ENCODE measurements around the gene PREX1.

The PREX1 gene

DNA sequence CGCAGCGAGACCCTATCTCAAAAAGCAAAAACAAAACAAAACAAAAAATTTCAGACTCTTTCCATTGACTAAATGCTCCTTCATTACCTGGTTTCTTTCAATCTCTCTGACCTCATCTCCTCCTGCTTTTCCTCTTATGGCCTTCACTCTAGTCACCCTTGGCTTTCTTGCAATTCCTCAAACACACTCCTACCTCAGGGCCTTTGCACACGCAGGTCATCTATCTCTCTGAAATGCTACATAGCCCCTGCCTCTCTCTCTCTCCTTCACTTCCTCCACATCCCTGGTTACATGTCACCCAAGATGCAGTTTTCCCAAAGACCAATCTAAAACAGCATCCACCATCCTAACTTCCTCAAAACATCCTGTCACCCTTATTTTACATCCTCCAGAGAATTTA, 96.8 kb downstream of the PREX1 start:
- H3K4me3 ChIP-seq (ENCODE audit: low read depth, low read length): no peak overlapping the region
- no peaks in the 10 kb centered on the region for H3K9me3 ChIP-seq (ENCODE audit: control insufficient read depth, insufficient read depth, low read depth, low read length)
- no peaks in the 10 kb centered on the region for H3K27me3 ChIP-seq (ENCODE audit: control insufficient read depth, insufficient read depth, low read length)
- no peak overlapping the region for H3K9ac ChIP-seq (ENCODE audit: low read length)
- no peaks in the 10 kb centered on the region for H3K4me1 ChIP-seq (ENCODE audit: control insufficient read depth, insufficient read depth, low read length)
- no peaks in the 10 kb centered on the region; the same call in 1 of the 2 replicates for H3K36me3 ChIP-seq (ENCODE audit: control insufficient read depth, insufficient read depth, low read length)
- H3K27ac ChIP-seq (ENCODE audit: low read depth, low read length): no peak overlapping the region

DNA sequence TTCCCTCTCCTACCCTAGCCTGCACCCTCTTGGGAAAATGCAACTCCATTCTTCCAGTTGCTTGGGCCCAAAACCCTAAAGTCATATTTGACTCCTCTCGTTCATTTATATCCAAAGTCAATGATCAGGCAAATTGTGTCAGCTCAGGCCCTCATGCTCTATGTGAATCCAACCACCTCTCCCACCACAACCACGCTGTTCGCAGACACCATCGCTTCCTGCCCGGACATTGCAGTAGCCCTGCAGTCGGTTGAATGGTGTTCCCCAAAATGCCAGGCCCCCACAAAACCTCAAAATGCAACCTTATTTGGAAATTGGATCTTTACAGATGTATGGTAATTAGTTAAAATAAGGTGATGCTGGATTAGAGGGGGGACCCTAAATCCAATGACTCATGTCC, 98.3 kb downstream of the PREX1 start:
- Histone ChIP-seq H3K9ac (ENCODE audit: low read length) (no peak overlapping the region), H3K36me3 (ENCODE audit: control insufficient read depth, insufficient read depth, low read length) (no peaks in the 10 kb centered on the region; the same call in 1 of the 2 replicates), H3K9me3 (ENCODE audit: control insufficient read depth, insufficient read depth, low read depth, low read length) (no peaks in the 10 kb centered on the region), H3K4me3 (ENCODE audit: low read depth, low read length) (no peak overlapping the region), H3K4me1 (ENCODE audit: control insufficient read depth, insufficient read depth, low read length) (no peaks in the 10 kb centered on the region), H3K27me3 (ENCODE audit: control insufficient read depth, insufficient read depth, low read length) (no peaks in the 10 kb centered on the region), H3K27ac (ENCODE audit: low read depth, low read length) (no peak overlapping the region)

DNA sequence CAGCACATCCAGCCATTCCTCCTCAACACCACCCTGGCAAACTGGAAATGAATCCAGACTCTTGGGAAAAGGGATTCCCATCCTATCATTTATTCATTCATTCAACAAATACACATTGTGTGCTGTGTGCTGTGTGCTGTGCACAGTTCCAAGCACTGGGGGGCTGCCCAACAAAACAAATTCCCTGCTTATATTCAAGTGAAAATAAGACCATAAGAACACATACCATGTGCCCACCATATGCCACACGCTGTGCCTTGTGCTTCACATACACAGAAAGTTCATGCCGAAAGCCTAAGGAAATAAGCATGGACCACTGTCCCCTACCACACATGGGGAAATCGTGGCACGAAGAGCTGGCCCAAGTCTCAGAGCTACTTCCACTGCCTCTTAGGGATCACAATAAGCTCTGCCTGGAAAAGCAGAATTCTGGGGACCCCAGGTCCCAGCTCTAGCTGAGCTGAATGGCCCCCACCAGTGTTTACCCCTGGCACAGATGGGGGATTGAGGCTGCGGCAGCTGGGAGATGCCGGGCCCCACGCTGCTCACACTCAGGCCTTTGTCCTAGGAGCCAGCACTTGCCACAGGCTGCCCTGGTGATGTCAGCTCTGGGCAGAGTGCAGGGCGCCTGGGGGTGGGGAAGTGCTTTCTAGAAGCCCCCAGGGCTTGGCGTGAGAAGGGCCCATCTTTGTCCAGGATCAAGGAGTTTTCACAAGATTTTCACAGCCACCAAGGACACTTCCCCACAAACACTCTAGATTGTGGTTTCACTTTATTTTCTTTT, 99.6 kb downstream of the PREX1 start:
- Histone ChIP-seq H3K27me3 (ENCODE audit: control insufficient read depth, insufficient read depth, low read length) (no peaks in the 10 kb centered on the region), H3K9me3 (ENCODE audit: control insufficient read depth, insufficient read depth, low read depth, low read length) (no peaks in the 10 kb centered on the region), H3K4me3 (ENCODE audit: low read depth, low read length) (no peak overlapping the region), H3K27ac (ENCODE audit: low read depth, low read length) (no peak overlapping the region), H3K9ac (ENCODE audit: low read length) (no peak overlapping the region), H3K36me3 (ENCODE audit: control insufficient read depth, insufficient read depth, low read length) (no peaks in the 10 kb centered on the region; the same call in 1 of the 2 replicates), H3K4me1 (ENCODE audit: control insufficient read depth, insufficient read depth, low read length) (peaks cover 7% of the 10 kb centered on the region; the same call in 1 of the 2 replicates)

DNA sequence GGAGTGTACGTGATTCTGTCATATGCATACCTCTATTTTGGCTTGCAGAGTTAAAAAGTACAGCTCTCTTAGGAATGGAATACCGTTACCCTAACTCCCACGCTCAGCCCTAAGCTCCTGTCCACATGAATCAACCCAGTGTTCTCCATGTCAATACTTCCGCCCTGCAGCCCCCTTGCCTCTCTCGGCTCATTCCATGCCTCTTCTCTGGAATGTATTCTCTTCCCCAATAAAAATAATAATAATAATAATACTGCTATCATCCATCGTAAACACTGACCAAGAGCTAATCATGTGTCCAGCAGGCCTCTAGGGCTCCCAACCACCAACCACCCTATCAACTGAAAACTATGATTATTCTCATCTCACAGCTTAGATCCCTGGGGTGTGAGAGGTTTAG, 100.6 kb downstream of the PREX1 start:
- Histone ChIP-seq H3K27me3 (ENCODE audit: control insufficient read depth, insufficient read depth, low read length) (no peaks in the 10 kb centered on the region), H3K4me1 (ENCODE audit: control insufficient read depth, insufficient read depth, low read length) (peaks cover 8% of the 10 kb centered on the region; the same call in 1 of the 2 replicates), H3K36me3 (ENCODE audit: control insufficient read depth, insufficient read depth, low read length) (no peaks in the 10 kb centered on the region; the same call in 1 of the 2 replicates)

DNA sequence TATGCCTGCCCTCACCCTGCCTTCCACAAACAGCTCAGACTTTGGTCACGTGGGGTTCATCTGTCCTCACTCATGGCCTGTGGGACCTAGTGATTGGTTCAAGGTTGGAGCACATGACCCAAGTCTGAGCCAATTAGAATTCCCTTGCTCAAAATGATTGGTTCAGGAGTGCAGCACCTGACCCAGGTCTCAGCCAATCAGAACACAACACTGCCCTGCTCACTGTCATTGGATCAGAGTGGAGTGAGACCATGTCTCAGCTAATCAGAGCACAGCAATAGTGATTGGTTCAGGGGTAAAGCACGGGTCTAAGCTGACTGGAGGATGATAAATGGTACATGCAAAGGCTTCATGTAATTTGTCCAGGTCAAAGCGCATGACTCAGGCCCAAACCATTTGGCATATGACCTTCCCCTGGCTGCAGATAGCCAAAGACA, 102.2 kb downstream of the PREX1 start:
- H3K36me3 ChIP-seq (ENCODE audit: control insufficient read depth, insufficient read depth, low read length): no peaks in the 10 kb centered on the region; the same call in 1 of the 2 replicates
- H3K4me3 ChIP-seq (ENCODE audit: low read depth, low read length): no peak overlapping the region
- no peaks in the 10 kb centered on the region for H3K27me3 ChIP-seq (ENCODE audit: control insufficient read depth, insufficient read depth, low read length)
- no peak overlapping the region for H3K9ac ChIP-seq (ENCODE audit: low read length)
- H3K4me1 ChIP-seq (ENCODE audit: control insufficient read depth, insufficient read depth, low read length): peaks cover 8% of the 10 kb centered on the region; the same call in 1 of the 2 replicates
- H3K9me3 ChIP-seq (ENCODE audit: control insufficient read depth, insufficient read depth, low read depth, low read length): no peaks in the 10 kb centered on the region
- no peak overlapping the region for H3K27ac ChIP-seq (ENCODE audit: low read depth, low read length)

More for the DNA sequence above, 100.6 kb downstream of the PREX1 start:
- H3K4me3 ChIP-seq (ENCODE audit: low read depth, low read length): no peak overlapping the region
- H3K9ac ChIP-seq (ENCODE audit: low read length): no peak overlapping the region
- H3K27ac ChIP-seq (ENCODE audit: low read depth, low read length): no peak overlapping the region
- no peaks in the 10 kb centered on the region for H3K9me3 ChIP-seq (ENCODE audit: control insufficient read depth, insufficient read depth, low read depth, low read length)

DNA sequence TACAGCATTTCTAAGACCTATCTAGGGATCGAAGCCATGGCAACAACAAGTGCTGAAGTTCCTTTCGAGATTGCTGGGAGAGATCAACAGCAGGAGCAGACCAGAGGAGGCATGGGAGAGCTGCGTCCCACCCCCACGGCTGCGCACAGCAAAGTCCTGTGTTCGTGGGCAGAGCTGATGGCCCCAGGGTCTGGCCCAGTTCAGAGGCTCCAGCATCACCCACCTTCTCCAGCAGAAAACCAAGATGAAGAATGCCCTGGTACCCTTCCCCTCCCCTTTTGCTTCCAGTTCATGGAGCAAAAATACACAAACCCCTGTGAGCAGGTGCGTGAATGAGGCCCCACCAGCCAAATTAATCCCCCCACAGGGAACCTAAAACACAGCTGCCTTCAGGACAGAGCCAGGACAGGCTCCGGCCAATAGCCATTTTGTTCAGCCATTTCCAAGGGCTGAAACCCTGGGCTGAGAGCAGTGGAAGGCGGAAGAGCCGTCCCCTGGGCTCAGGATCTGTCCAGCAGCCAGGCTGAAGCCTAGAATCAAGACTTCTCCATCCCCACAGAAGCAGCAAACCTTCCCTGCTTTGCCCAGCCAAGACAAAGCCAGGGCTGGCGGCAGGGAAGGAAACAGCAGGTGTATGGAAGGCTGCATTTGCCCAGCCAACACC, 102.8 kb downstream of the PREX1 start:
- Histone ChIP-seq H3K27me3 (ENCODE audit: control insufficient read depth, insufficient read depth, low read length) (no peaks in the 10 kb centered on the region), H3K4me3 (ENCODE audit: low read depth, low read length) (no peak overlapping the region), H3K36me3 (ENCODE audit: control insufficient read depth, insufficient read depth, low read length) (no peaks in the 10 kb centered on the region; the same call in 1 of the 2 replicates), H3K9ac (ENCODE audit: low read length) (no peak overlapping the region), H3K27ac (ENCODE audit: low read depth, low read length) (no peak overlapping the region), H3K9me3 (ENCODE audit: control insufficient read depth, insufficient read depth, low read depth, low read length) (no peaks in the 10 kb centered on the region), H3K4me1 (ENCODE audit: control insufficient read depth, insufficient read depth, low read length) (peaks cover 8% of the 10 kb centered on the region; the same call in 1 of the 2 replicates)

DNA sequence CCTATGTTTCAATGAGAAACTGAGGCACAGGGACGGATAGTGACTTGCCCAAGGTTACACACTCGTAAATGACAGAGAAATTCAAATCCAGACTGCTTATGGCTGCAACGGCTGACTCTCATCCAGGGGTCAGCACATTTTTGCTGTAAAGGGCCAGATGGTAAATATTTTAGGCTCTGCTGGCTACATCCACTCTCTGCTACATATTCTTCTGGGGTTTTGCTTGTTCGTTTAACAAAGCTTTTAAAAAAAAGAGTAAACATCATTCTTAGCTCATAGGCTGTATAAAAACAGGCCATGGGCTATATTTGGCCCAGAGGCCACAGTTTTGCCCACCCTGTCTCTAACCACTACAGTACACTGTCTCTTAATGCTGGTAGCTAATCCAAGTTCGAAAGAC, 103.4 kb downstream of the PREX1 start:
- peaks cover 8% of the 10 kb centered on the region; the same call in 1 of the 2 replicates for H3K4me1 ChIP-seq (ENCODE audit: control insufficient read depth, insufficient read depth, low read length)

DNA sequence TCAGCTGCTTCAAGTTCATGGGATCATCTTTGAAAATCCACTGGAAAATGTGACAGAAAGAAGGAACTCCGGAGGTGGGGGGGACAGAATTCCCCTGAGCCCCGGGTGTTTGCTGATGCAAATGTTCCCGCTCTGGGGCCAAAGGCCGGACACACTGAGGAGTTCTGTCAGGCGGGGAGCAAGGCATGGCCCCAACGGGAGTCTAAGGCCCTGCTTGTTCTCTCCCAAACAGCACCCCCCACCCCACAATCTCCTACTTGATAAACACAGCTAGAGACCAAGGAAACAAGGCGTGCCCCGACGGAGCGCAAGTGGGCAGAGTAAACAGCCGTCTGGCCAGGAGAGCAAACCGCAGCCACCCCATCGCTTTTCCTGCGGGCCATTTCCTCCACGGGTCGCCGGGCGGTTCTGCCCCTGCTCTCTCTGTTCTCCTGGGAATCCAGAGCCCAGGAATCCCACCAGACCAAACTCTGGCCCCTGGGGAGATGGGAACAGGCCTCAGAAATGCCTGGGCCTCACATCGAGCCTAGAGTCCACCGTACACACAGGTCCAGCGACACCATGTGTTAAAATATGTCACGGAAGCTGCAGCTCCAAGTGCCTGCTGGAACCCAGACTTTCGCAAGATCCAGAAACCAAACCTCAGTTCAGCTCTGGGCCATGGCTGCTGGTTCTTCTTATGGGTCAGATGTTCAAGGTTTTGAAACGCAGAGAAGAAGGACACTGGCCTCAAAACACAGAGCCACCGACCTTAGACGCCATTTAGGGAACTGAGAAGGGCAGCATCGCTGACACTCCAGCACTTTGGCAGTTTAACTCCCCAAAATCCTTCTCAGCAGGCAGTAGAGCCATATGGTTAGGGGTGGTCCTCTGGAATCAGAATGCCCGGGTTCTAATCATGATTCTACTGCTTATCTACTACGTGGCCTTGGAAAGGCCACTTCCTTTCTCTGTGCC, 104.2 kb downstream of the PREX1 start:
- Histone ChIP-seq H3K27ac (ENCODE audit: low read depth, low read length) (no peak overlapping the region), H3K9me3 (ENCODE audit: control insufficient read depth, insufficient read depth, low read depth, low read length) (no peaks in the 10 kb centered on the region), H3K27me3 (ENCODE audit: control insufficient read depth, insufficient read depth, low read length) (no peaks in the 10 kb centered on the region), H3K36me3 (ENCODE audit: control insufficient read depth, insufficient read depth, low read length) (no peaks in the 10 kb centered on the region; the same call in 1 of the 2 replicates), H3K9ac (ENCODE audit: low read length) (no peak overlapping the region), H3K4me1 (ENCODE audit: control insufficient read depth, insufficient read depth, low read length) (peaks cover 8% of the 10 kb centered on the region; the same call in 1 of the 2 replicates), H3K4me3 (ENCODE audit: low read depth, low read length) (no peak overlapping the region)

More for the DNA sequence above, 103.4 kb downstream of the PREX1 start:
- Histone ChIP-seq H3K27ac (ENCODE audit: low read depth, low read length) (no peak overlapping the region), H3K36me3 (ENCODE audit: control insufficient read depth, insufficient read depth, low read length) (no peaks in the 10 kb centered on the region; the same call in 1 of the 2 replicates), H3K4me3 (ENCODE audit: low read depth, low read length) (no peak overlapping the region), H3K9ac (ENCODE audit: low read length) (no peak overlapping the region), H3K9me3 (ENCODE audit: control insufficient read depth, insufficient read depth, low read depth, low read length) (no peaks in the 10 kb centered on the region), H3K27me3 (ENCODE audit: control insufficient read depth, insufficient read depth, low read length) (no peaks in the 10 kb centered on the region)

DNA sequence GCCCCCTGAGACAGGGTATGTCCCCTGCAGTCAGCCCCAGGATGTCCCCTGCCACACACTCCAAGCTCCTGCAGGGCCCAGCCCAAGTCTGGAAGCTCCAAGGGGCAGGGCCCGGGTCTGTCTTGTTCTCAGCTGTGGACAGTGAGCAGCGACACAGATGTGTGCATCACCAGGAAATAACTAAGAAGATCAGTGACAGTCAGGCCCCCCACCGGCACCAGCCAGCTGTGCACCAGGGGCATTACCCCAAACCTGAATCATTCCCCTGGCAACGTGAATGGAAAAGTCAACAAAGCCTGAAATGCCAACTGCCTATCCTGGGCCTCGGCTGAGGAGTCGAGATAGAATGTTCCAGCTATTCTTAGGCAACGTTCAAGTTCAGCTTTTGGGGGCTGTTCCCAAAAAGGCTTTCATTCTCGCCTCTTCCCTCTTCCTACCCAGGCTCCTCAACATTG, 105.0 kb downstream of the PREX1 start:
- no peaks in the 10 kb centered on the region; the same call in 1 of the 2 replicates for H3K36me3 ChIP-seq (ENCODE audit: control insufficient read depth, insufficient read depth, low read length)

DNA sequence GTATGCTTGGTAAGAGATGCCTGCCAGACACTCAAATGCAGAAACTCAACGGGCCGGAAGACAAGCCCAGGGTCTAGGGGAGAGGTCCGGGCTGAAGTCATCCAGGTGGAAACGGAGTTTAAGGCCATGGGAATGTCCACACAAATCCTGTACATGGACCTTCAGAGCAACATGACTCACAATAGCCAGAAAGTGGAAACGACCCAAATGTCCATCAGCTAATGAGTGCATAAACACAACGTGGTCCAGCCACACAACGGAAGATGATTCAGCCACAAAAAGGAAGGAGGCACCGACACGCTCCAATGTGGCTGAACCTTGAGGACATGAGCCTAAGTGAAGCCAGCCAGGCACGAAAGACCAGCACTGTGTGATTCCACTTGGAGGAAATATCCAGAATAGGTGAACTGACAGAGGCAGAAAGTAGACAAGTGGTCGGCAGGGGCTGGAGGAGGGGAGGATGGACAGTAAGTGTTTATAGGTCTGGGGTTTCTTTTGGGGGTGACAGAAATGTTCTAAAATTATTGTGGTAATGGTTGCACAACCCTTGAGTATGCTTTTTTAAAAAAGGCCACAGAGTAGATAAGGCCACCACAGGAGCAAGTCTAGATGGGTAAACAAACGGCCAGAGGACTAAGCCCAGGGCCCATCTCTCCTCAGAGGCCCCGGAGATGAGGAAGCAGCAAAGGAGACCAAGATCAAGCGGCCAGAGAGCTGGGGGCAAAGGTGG, 105.6 kb downstream of the PREX1 start:
- Histone ChIP-seq H3K9ac (ENCODE audit: low read length) (no peak overlapping the region), H3K9me3 (ENCODE audit: control insufficient read depth, insufficient read depth, low read depth, low read length) (no peaks in the 10 kb centered on the region), H3K36me3 (ENCODE audit: control insufficient read depth, insufficient read depth, low read length) (no peaks in the 10 kb centered on the region; the same call in 1 of the 2 replicates), H3K27me3 (ENCODE audit: control insufficient read depth, insufficient read depth, low read length) (no peaks in the 10 kb centered on the region), H3K4me1 (ENCODE audit: control insufficient read depth, insufficient read depth, low read length) (peaks cover 8% of the 10 kb centered on the region; the same call in 1 of the 2 replicates), H3K4me3 (ENCODE audit: low read depth, low read length) (no peak overlapping the region), H3K27ac (ENCODE audit: low read depth, low read length) (no peak overlapping the region)

More for the DNA sequence above, 105.0 kb downstream of the PREX1 start:
- Histone ChIP-seq H3K4me3 (ENCODE audit: low read depth, low read length) (no peak overlapping the region), H3K27me3 (ENCODE audit: control insufficient read depth, insufficient read depth, low read length) (no peaks in the 10 kb centered on the region), H3K9me3 (ENCODE audit: control insufficient read depth, insufficient read depth, low read depth, low read length) (no peaks in the 10 kb centered on the region), H3K27ac (ENCODE audit: low read depth, low read length) (no peak overlapping the region), H3K4me1 (ENCODE audit: control insufficient read depth, insufficient read depth, low read length) (peaks cover 8% of the 10 kb centered on the region; the same call in 1 of the 2 replicates), H3K9ac (ENCODE audit: low read length) (no peak overlapping the region)
